SH-SY5Y (cell line): ENCODE measurements around the gene TACC3.

Experiments used
- GATA2 ChIP-seq: IDR thresholded peaks from 2 replicates; pipeline ENCODE4 v1.6.1; 2011; ENCODE audit warnings: mild to moderate bottlenecking, low read depth, low read length
- GATA3 ChIP-seq: IDR thresholded peaks from 2 replicates; pipeline ENCODE4 v1.6.1; 2011; ENCODE audit warnings: low read depth, mild to moderate bottlenecking, low read length, moderate library complexity

GRCh38 chr4:1752284-1753041 is 31.1 kb downstream of the TACC3 start:
- no peak for TF ChIP-seq GATA3
- no peak for TF ChIP-seq GATA2
